HG03139 (cell line): ENCODE data around the gene OPRD1.
"Not testable (repeated sequence)": the region's sequence is repeated elsewhere in the genome, so short reads cannot be mapped to it uniquely, and the experiment has no call there.

ENCODE experiments used
- ATAC-seq: cut with Tn5 transposase; IDR thresholded peaks from one replicate; pipeline ENCODE4 v1.9.1; 2021; ENCODE audit not compliant: unreplicated experiment

The OPRD1 gene

GRCh38 chr1:28811766-28812668, at the start of gene OPRD1:
TSS of gene OPRD1 (plus strand) at chr1:28812170. CDS start at chr1:28812384, 214 bp downstream.
- ATAC-seq: no peak

GRCh38 chr1:28766532-28767183, 45.3 kb upstream of the OPRD1 start:
- no peak for ATAC-seq

- ATAC-seq: no peak
Observed at GRCh38 chr1:28770601-28771165, 41.3 kb upstream of the OPRD1 start.

- ATAC-seq: not testable (repeated sequence)
Observed at GRCh38 chr1:28771921-28772320, 40.0 kb upstream of the OPRD1 start.

GRCh38 chr1:28773105-28773504, 38.9 kb upstream of the OPRD1 start:
- no peak for ATAC-seq

- ATAC-seq: no peak
Observed at GRCh38 chr1:28775121-28775942, 36.6 kb upstream of the OPRD1 start.

GRCh38 chr1:28776341-28776740, 35.6 kb upstream of the OPRD1 start:
- ATAC-seq: no peak

GRCh38 chr1:28778021-28778420, 33.9 kb upstream of the OPRD1 start:
- no peak for ATAC-seq

- no peak for ATAC-seq
Observed at GRCh38 chr1:28779751-28780408, 32.1 kb upstream of the OPRD1 start.

GRCh38 chr1:28781305-28781704, 30.7 kb upstream of the OPRD1 start:
- ATAC-seq: no peak

- ATAC-seq: no peak
Observed at GRCh38 chr1:28782011-28782410, 30.0 kb upstream of the OPRD1 start.

- ATAC-seq: no peak
Observed at GRCh38 chr1:28783363-28783762, 28.6 kb upstream of the OPRD1 start.

GRCh38 chr1:28789412-28789811, 22.6 kb upstream of the OPRD1 start:
- ATAC-seq: no peak

- no peak for ATAC-seq
Observed at GRCh38 chr1:28789816-28790215, 22.2 kb upstream of the OPRD1 start.

- no peak for ATAC-seq
Observed at GRCh38 chr1:28790377-28791035, 21.5 kb upstream of the OPRD1 start.

GRCh38 chr1:28791929-28792328, 20.0 kb upstream of the OPRD1 start:
- ATAC-seq: not testable (repeated sequence)

- no peak for ATAC-seq
Observed at GRCh38 chr1:28792644-28793121, 19.3 kb upstream of the OPRD1 start.

- not testable (repeated sequence) for ATAC-seq
Observed at GRCh38 chr1:28794582-28794981, 17.4 kb upstream of the OPRD1 start.

- no peak for ATAC-seq
Observed at GRCh38 chr1:28796352-28797211, 15.4 kb upstream of the OPRD1 start.
